ENCODE results near the gene NME3.

The NME3 gene

GRCh38 chr16:1818873-1819525 lies 47.7 kb upstream of the NME3 start:
- Histone ChIP-seq H3K79me2 (peaks cover 37% of the 10 kb centered on the region), H3K36me3 (ENCODE audit: control insufficient read depth, insufficient read depth, low read length) (no peaks in the 10 kb centered on the region), H3K27me3 (ENCODE audit: control insufficient read depth, insufficient read depth, low read length) (no peaks in the 10 kb centered on the region), H3K4me2 (ENCODE audit: low read length) (no peak overlapping the region), H3K9me3 (ENCODE audit: control insufficient read depth, low read length) (no peaks in the 10 kb centered on the region), H3K4me3 (ENCODE audit: low read depth, low read length) (no peak overlapping the region), H3K27ac (no peak overlapping the region), H3K9ac (no peak overlapping the region), H2AFZ (no peak overlapping the region), H3K4me1 (no peaks in the 10 kb centered on the region)
- TF ChIP-seq CTCF (IDR thresholded peaks at IDR 0.05) = no peak

GRCh38 chr16:1818204-1818872 lies 47.0 kb upstream of the NME3 start:
- TF ChIP-seq CTCF (IDR thresholded peaks at IDR 0.05) = no peak

GRCh38 chr16:1817716-1818115 lies 46.4 kb upstream of the NME3 start:
- no peak overlapping the region for H2AFZ ChIP-seq
- no peak overlapping the region for H3K4me3 ChIP-seq (ENCODE audit: low read depth, low read length)
- H3K9ac ChIP-seq = no peak overlapping the region
- H3K27me3 ChIP-seq (ENCODE audit: control insufficient read depth, insufficient read depth, low read length) = no peaks in the 10 kb centered on the region
- H3K4me1 ChIP-seq = no peaks in the 10 kb centered on the region
- H3K9me3 ChIP-seq (ENCODE audit: control insufficient read depth, low read length) = no peaks in the 10 kb centered on the region
- TF ChIP-seq CTCF (IDR thresholded peaks at IDR 0.05) = no peak
- no peaks in the 10 kb centered on the region for H3K36me3 ChIP-seq (ENCODE audit: control insufficient read depth, insufficient read depth, low read length)
- no peak overlapping the region for H3K4me2 ChIP-seq (ENCODE audit: low read length)
- H3K79me2 ChIP-seq = peaks cover 29% of the 10 kb centered on the region
- H3K27ac ChIP-seq = no peak overlapping the region

More at GRCh38 chr16:1818204-1818872, 47.0 kb upstream of the NME3 start:
- Histone ChIP-seq H3K4me2 (ENCODE audit: low read length) (no peak overlapping the region), H3K36me3 (ENCODE audit: control insufficient read depth, insufficient read depth, low read length) (no peaks in the 10 kb centered on the region), H3K4me3 (ENCODE audit: low read depth, low read length) (no peak overlapping the region), H3K27ac (no peak overlapping the region), H2AFZ (no peak overlapping the region), H3K9ac (no peak overlapping the region), H3K79me2 (peaks cover 34% of the 10 kb centered on the region), H3K4me1 (no peaks in the 10 kb centered on the region), H3K27me3 (ENCODE audit: control insufficient read depth, insufficient read depth, low read length) (no peaks in the 10 kb centered on the region), H3K9me3 (ENCODE audit: control insufficient read depth, low read length) (no peaks in the 10 kb centered on the region)

GRCh38 chr16:1817276-1817589 lies 45.9 kb upstream of the NME3 start:
- Histone ChIP-seq H3K79me2 (peaks cover 24% of the 10 kb centered on the region), H3K4me2 (ENCODE audit: low read length) (no peak overlapping the region), H3K4me3 (ENCODE audit: low read depth, low read length) (no peak overlapping the region), H3K27me3 (ENCODE audit: control insufficient read depth, insufficient read depth, low read length) (no peaks in the 10 kb centered on the region), H3K27ac (no peak overlapping the region), H3K4me1 (no peaks in the 10 kb centered on the region), H3K9me3 (ENCODE audit: control insufficient read depth, low read length) (no peaks in the 10 kb centered on the region), H3K36me3 (ENCODE audit: control insufficient read depth, insufficient read depth, low read length) (no peaks in the 10 kb centered on the region), H3K9ac (no peak overlapping the region), H2AFZ (no peak overlapping the region)
- no peak for TF ChIP-seq CTCF (IDR thresholded peaks at IDR 0.05)
